ENCODE measurements around the gene ACOX2.

The ACOX2 gene

GRCh38 chr3:58566398-58567250, 29.6 kb upstream of the ACOX2 start:
- no peak for DNase-seq

- DNase-seq = no peak
These were observed 28.8 kb upstream of the ACOX2 start for GRCh38 chr3:58565621-58566397.

DNA sequence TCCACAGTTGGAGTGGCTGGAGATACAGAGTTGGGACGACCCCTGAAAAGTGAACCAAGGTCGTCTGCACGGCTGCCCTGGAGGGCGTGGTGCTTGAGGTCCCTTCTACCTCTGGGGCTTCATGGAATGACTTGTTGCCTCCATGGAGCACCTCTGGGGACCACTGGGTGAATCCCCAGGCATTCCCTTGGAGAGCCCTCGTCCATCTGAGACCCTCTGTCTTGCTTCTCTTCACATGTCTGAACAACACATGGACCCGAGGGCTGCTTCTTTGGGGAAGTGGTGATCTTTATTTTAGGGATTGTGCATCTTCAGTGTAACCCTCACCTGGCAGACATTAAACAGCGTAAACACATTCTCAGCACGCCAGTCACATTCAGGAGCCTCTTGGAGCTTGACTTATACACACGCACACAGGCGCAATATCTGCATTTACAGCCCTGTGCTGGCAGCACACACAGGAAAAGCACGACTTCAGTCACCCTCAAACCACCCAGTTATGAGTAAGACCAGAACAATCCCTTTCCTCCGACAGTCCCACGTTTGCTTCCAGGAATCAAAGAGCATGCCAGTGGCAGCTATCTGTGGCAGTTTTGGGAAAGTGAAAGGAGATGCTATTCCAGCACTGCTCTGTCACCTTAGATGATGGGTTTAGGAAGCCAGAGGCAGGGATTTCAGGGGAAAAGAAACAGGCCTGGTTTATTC, 27.6 kb upstream of the ACOX2 start:
- DNase-seq = no peak

GRCh38 chr3:58564054-58564453, 27.1 kb upstream of the ACOX2 start:
- no peak for DNase-seq

DNA sequence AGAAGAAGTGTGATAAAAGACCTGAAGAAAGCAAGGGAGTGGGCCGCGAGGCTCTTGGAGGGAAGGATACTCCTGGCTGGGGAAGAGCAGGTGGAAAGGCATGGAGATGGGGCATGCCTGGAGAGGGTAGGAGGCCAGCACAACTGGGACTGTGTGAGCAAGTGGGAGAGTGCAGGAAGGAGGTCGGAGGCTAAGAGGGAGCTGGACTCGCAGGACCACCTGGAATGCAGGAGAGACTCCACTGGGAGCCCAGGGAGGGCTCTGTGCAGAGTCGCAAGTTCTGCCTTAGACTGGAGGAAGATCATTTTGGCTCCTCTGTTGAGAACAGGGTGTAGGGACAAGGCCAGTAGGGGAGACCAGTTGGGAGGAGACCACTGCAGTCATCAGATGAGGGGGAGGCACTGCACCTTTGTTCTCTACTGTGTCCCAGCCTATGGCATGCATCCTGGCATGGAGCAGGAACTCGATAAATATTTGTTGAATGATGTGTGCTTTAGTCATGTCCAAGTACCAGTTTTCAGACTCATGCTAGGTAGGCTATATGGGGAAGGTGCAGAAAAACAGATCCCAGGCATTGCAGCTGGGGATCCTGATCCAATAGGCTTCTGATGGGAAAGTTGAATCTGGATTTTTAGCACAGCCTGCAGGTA, 26.5 kb upstream of the ACOX2 start:
- no peak for DNase-seq

GRCh38 chr3:58562498-58562897, 25.5 kb upstream of the ACOX2 start:
- no peak for DNase-seq

DNA sequence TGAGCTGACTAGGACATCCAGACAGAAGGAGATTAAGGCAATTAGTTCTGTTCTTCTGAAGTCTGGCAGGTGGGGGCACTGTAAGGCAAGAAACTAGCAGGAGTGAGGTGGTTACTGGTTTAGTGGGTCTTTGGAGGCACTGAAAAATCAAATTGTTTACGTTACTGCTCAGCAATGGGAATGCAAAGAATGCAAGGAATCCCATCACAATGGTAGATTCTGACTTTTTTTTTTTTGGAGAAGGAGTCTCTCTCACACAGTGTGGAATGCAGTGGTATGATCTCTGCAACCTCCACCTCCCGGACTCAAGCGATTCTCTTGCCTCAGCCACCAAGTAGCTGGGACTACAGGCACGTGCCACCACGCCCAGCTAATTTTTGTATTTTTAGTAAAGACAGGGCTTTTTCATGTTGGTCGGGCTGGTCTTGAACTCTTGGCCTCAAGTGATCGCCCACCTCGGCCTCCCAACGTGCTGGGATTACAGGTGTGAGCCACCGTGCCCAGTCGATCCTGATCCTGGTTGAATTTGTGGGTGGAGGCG, 23.9 kb upstream of the ACOX2 start:
- no peak for DNase-seq

GRCh38 chr3:58559586-58559985, 22.6 kb upstream of the ACOX2 start:
- no peak for DNase-seq

- no peak for DNase-seq
These were observed 20.5 kb upstream of the ACOX2 start for GRCh38 chr3:58557491-58557890.

DNA sequence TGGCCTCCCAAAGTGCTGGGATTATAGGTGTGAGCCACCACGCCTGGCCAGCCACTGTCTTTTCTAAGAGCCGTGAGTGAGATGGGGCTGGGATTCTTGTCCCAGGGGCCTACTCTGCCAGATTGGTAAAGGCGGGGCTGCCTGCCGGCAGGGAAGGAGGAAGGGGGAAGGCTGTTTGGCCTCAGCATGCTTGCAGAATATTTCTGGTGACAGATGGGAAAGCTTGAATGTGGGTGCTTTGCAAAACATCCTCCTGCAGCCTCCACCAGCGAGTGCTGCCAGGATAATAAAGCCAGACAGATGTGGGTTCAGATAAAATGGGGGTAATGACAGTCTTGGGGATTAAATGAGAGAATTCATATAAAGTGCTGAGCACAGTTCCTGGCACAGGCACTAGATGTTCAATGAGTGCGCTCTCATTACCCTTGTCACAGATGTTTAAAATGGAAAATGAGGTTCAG, 19.8 kb upstream of the ACOX2 start:
- DNase-seq = no peak

- no peak for DNase-seq
These were observed 19.0 kb upstream of the ACOX2 start for GRCh38 chr3:58556001-58556400.

DNA sequence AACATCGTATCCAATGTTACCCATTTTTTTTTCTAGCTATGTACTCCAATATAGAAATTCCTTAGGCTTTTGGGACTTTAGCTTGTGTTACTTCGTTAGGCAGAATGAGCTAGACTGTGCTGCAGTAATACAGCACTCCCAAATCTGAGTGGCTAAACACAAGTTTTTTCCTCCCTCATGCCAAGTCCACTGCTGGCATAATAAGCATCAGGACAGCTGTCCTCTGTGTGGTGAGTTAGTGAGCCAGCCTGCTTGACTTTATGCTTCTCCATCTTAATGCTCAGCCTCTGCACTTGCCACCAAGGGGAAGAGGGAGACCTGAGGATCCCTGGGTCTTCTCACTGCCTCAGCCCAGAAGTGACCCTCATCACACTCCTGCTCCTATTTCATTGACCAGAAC, 18.2 kb upstream of the ACOX2 start:
- no peak for DNase-seq

GRCh38 chr3:58553003-58553402, 16.0 kb upstream of the ACOX2 start:
- no peak for DNase-seq

DNA sequence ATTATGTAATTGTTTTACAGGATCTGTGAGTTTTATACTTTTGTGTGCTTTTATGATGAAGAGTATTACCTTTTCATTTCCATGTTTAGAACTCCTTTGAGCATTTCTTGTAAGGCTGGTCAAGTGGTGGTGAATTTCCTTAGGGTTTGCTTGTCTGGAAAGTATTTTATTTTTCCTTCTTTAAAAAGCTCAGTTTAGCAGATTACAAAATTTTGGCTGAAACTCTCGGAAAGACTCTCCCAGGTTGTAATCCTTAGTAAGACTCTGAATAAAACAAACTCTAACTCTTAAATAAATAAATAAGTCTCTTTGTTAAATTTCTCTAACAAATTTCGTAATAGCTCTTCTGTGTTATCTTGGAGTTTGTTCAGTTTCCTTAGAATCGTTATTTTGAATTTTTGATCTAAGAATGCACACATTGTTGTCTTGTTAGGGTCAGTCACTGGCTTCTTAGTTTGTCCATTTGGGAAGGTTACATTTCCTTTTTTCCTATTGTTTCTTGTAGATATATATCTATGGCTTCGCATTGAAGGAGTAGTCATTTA, 14.7 kb upstream of the ACOX2 start:
- no peak for DNase-seq

DNA sequence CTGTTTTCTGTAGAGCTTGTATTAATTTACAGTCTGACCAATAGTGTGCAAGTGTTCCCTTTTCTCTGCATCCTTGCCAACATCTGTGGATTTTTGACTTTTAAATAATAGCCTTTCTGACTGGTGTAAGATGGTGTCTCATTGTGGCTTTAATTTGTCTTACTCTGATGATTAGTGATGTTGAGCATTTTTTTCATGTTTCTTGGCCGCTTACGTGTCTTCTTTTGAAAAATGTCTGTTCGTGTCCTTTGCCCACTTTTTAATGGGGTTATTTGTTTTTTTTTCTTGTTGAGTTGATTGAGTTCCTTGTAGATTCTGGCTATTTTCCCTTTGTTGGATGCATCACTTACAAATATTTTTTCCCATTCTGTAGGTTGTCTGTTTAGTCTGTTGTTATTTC, 7.6 kb upstream of the ACOX2 start:
- DNase-seq = no peak

GRCh38 chr3:58540176-58540858, 3.3 kb upstream of the ACOX2 start:
- DNase-seq = no peak

GRCh38 chr3:58539626-58540025, 2.6 kb upstream of the ACOX2 start:
- DNase-seq = no peak

DNA sequence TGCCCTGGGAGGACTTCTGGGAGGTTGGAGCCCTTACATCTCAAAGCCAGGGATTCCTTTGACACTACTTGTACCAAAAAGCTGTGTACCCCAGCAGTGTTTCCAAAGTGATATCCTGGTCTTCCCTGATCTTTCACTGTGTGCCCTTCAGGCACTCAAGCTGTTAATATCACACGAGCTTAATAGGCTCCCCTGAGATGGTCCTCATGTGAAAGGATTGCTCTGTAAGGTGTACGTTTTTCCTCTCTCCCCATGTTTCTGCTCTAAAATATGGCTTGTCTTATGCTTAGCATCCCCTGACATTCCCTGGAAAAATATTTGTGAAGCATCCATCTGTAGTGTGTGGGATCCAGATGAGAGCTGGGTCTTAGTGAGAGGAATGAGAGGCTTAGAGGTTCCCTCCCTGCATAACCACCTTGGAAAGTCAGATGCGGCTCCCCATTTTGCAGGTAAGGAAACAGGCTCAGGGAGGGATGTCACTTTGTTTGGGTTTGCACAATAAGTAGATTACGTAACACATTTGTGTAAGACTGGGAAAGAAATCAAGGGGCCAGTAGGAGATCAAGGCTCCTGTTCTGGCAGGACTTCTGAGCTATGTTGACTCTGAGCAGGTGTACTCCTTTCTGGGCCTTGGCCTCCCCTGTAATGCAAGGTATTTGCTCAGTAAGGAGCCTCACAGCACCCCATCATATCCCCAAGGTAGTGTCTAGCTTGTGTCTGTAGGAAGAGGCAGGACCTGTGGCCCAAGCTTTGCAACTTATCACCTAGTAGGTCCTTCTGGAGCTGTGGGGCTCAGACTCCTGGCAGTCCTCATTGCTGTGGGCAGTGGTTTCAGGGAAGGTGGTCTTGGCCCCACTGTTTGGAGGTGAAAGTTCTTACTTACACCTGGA, 667 bp upstream of the ACOX2 start:
- no peak for DNase-seq

- no peak for DNase-seq
These were observed 1.2 kb downstream of the ACOX2 start for GRCh38 chr3:58535531-58536500.

All from GOT3 (cell line).